Forelimb muscle (tissue), 1 donor: Measurements from ENCODE around the gene HEATR9. TPM values are rescaled to one million over a fixed set of nuclear protein-coding genes. Genes with fewer than 3 reads are reported as not detected.
"Not testable (repeated sequence)": the region's sequence is repeated elsewhere in the genome, so short reads cannot be mapped to it uniquely, and the experiment has no call there.

Experiments used
- DNase-seq: peaks from one replicate; pipeline ENCODE4 v3.0.0-alpha.2; 2013; ENCODE audit warnings: low read depth
- polyA plus RNA-seq: library from polyadenylated mRNA; unstranded; fragments of 120-200 nt; gene quantifications from one replicate; pipeline ENCODE4 v1.2.1, GENCODE V29; 2013; ENCODE audit not compliant: insufficient read length

The HEATR9 gene, protein sequence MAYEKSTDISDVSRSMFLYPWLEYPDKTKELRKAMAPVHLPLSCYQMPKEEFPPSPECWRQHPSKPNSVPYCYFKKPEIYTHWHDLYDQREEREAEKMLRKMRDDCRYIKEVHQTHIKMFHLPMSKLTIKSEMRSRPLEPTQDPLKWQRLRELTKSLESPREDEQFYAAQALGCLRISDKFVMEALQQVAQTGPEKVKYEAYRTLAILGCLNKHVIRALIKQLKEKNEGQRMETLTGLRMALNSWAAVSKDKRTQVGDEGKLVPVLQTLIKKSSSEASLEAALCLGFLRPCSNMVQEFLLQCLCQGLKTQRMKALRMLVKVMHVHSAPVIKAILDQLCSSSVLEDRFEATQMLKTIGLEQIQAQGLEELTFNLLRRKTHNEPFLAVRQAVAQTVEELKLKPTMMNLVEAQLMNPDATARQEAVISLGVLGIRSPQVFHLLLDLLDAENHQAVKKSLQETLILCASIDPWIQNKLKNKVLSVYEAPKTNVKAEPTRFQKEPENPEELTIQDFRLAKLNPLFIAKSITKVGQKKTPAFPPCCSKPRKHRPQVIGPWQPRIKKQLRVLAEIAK
- 0.10 TPM for polyA plus RNA-seq

DNA sequence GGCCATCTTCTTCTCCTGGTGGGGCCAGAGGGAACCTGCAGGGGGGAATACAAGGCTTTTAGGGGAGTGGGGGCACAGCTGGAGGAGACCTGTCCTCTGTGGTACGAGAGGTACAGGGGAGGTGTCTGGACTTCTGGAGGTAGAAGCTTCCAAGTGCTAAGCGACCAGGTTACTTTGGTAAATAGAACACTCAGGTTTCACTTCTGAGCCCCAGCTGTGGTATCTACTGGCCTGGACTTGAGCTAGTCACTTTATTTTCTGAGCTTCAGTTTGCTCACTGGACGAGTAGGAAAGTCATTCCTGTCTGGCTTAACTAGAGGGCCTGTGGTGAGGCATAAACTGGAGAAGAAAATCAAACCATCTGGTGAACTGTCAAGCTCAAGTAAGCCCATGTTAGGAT, at the start of gene HEATR9:
TSS of gene HEATR9 (minus strand) at position 155 of the 400 bp plus-strand sequence. CDS start at position 6, 149 bp downstream.
- DNase-seq: no peak

DNA sequence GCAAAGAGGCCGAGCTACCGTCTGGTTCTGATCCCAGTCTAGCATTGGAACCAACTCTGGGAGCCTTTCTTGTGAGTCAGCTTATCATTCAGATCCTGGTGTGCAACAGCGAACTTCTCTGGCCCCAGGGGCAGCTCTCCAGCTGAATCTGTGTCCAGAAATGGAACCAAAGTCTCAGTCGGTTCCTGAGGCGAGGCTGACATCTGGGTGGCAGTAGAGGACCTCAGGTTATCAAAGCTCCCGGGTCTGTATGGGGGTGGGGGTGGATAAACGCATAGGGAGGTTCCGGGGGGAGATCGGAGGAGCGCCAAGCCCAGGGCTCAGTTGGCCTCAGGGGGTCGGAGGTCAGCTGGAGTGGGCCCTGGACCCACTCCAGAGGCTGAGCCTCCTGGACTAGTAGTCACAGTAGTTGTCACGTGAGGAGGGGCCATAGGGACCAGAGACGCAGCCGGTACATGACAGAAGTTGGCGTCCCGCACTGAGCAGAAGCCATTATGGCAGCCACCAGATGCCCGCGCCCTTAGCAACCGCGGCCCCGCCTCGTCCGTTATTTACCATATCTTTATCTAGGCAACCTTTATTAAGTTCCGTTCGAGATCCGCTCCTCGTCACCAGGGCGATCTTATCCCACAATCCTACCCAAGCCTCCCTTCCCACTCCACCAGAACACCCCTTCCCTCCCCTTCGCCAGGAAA, 49.0 kb upstream of the HEATR9 start:
- no peak for DNase-seq

DNA sequence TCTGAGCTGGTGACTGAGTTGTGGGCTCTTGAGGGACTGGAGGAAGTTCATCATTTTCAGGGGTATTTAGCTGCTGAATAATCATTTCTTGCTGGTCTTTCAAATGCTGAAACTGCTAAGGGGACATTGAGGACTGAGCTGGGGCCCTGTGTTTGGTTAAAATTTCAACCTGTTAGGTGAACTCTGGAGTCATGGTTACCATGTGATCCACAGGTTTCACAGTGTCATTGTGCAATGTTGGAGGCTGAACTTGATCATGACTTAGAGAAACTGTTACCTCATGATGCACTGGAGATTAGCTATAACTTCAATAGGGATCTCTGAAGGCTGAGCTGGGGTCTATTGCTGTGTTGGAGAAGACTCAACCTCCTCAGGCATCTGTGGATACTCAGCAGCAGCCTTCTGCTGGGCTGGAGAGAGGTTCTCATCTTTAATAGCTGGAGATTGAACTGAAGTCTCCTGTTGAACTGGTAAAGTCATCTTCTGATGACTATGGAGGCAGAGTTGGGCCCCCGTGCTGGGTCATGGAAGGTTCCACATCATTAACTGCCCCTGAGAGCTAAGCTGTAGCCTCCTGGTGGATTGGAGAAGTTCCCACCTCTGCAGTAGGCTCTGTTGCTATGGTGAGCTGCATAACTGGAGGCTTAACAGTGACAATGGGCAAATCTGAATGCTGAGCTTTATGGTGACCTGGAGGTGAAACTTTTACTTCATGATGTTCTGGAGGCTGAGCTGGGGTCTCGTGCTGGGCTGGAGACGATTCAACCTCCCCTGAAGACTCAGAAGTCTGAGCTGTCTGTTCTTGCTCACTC, 46.7 kb upstream of the HEATR9 start:
- DNase-seq: no peak

DNA sequence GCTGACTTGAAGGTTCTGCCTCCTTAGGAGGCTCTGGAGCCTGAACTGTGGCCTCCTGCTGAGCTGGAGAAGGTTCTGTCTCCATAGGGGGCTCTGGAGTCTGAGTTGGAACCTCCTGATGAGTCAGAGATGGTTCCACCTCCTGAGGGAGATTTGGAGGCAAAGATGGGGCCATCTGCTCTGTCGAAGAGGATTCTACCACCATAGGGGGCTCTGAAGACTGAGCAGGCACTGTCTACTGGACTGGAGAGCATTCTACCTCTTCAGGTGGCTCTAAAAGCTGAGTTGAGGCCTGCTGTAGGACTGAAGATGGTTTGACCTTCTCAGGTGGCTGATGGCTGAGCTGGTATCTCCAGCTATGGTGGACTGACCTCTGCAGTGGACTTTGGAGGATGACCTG, 45.7 kb upstream of the HEATR9 start:
- DNase-seq: no peak

DNA sequence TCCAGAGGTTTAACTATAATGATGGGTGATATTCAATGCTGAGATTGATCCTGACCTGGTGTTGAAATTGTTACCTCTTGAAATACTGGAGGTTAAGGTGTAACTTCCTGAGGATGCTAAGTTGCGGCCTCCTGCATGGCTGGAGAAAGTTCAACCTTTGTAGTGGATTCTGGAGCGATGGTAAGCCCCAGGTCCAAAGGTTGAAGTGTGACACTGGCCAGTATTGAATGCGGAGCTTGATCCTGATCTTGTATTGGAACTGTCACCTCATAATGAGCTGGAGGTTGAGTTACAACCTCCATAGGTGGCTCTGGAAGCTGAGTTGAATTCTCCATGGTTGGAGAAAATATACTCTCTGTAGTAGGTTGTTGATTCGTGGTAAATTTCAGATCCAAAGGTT, 44.9 kb upstream of the HEATR9 start:
- no peak for DNase-seq

DNA sequence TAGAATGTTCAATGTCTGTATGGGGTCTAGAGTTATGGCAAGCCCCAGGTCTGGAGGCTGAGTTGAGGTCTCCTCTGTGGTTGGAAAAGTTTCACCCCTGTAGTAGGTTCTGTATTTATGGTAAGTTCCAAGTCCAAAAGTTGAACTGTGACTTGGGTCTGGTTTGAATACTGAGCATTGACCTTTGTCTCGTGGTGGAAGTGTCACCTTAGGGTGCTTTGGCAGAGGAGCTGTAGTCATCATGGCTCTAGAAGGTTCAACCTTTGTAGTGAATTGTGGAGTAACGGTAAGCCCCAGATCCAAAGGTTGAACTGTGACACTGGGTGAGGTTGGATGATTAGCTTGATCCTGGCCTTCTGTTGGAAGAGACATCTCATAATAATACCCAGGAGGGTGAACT, 44.3 kb upstream of the HEATR9 start:
- DNase-seq: no peak

DNA sequence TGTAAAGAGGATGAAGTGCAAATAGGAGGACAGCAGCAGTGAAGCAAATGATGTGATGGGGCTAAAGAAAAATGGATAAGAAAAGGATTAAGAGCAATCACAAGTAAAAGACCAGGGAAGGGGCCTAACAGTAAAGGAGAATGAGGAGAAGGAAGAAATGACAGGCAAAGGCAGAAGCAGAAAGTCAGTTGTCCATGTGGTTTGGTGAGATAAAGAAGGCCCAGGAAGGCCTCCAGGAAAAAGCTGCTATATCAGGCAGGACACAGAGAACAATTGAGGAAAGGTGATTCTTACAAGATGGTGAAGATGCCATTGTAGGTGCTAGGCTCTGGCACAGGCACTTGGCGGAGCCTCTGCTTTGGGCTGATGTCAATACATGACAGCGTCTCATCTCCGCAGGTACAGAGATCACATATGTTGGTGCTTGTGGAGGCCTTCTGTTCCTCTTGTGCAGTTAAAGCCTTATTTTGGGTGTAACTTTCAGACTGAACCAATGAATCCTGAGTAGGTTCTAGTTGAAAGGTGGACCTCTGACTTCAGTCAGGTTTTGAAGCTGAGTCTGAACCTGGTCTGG, 43.7 kb upstream of the HEATR9 start:
- DNase-seq: no peak

DNA sequence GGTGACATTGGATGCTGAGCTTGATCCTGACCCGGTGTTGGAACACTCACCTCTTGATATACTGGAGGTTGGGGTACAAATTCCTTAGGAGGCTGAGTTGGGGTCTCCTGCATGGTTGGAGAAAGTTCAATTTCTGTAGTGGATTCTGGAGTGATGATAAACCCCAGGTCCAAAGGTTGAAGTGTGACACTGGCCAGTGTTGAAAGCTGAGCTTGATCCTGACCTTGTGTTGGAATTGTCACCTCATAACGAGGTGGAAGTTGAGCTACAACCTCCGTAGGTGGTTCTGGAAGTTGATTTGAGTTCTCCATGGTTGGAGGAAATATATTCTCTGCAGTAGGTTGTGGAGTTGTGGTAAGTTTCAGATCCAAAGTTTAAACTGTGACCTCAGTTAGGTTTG, 40.7 kb upstream of the HEATR9 start:
- DNase-seq: no peak

DNA sequence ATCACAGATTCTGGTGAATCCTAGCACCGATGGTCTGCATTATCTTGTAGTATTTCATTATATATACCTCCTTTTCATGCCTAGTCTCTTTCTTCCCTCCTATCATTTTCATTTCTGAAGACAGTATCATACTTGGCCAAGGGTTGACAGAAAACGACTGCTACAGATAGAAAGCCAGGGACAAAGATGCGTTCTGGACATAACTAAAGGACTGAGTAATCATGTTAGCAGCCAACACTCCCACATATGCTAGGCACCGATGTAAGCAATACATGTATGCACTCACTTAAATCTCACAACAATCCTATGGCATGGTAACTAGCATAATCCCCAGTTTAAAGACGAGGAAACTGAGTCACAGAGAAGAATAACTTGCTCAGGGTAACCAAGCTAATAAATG, 39.0 kb upstream of the HEATR9 start:
- DNase-seq: no peak

DNA sequence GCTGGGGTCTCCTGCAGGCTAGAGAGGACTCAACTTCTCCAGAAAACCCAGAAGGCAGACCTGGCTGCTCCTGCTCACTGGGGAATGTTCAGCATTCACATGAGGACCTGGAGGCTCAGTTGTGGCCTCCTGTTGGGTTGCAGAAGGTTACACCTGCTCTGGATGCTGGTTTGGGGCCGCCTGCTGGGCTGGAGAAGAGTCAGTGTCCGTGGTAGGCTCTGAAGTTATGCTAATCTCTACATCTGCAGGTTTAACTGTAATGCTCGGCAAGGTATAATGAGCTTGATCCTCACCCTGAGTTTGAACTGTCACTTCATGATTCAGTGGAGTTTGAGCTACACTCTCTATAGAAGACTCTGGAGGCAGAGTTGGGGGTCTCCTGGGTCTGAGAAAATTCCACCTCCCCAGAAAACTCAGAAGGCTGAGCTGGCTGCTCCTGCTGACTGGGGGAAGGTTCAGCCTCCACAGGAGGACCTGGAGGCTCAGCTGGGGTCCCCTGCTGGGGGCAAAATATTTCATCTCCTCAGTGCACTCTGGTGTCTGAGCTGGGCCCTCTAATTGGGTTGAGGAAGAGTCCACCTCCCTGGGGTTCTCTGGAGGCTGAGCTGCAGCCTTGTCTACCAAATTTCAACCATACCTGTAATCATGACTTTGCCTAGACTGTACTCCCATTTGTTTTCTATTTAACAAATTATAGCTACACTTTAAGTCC, 38.4 kb upstream of the HEATR9 start:
- DNase-seq: no peak

DNA sequence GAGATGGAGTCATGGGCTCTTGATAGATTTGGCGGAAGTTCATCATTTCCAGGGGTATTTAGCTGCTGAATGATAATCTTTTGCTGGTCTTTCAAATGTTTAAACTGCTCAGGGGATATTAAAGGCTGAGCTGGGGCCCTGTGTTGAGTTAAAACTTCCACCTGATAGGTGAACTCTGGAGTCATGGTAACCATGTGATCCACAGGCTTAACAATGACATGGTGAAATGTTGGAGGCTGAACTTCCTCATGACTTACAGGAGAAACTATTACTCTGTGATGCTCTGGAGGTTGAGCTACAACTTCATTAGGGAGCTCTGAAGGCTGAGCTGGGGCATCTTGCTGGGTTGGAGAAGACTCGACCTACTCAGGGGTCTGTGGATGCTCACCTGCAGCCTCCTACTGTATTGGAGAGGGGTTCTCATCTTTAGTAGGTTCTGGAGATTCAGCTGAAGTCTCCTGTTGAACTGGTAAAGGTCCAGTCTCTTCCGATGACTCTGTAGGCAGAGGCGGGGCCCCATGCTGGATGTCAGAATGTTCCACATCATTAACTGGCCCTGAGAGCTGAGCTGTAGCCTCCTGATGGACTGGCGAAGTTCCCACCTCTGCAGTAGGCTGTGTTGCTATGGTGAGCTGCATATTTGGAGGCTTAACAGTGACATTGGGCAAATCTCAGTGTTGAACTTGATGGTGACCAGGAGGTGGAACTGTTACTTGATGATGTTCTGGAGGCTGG, 37.7 kb upstream of the HEATR9 start:
- DNase-seq: no peak

DNA sequence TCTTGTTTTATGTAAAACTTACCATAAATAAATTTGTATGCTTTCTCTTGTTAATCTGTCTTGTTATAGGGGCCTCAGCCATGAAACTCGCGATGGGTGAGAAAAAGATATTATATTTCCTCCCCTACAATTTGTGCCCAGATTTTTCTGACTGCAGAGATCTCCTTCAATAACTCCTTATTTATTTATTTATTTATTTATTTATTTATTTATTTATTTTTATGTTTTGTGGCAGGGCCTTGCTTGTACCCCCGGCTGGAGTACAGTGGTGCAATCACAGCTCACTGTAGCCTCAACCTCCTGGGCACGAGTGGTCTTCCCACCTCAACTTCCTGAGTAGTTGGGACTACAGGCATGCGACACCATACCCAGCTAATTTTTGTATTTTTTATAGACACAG, 34.8 kb upstream of the HEATR9 start:
- no peak for DNase-seq

DNA sequence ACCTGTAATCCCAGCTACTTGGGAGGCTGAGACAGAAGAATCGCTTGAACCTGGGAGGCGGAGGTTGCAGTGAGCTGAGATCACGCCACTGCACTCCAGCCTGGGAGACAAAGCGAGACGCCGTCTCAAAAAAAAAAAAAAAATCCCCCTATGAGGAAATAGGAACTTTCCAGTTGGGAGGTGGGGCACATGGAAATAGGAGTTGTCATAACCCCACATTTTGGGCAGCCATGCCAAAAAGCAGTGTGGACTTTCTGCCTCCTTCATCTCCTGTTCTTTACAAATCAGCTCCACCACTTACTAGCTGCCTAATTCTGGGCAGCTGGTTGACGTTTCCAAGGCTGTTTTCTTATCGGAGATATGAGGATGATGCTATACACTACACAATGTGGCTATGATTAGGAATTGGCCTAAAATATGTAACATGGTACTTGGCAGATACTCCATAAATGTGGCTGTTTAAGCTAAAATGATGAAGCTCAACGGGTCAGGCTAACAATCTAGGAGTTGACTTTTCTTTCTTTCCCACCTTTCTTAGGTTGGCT, 33.0 kb upstream of the HEATR9 start:
- DNase-seq: no peak

DNA sequence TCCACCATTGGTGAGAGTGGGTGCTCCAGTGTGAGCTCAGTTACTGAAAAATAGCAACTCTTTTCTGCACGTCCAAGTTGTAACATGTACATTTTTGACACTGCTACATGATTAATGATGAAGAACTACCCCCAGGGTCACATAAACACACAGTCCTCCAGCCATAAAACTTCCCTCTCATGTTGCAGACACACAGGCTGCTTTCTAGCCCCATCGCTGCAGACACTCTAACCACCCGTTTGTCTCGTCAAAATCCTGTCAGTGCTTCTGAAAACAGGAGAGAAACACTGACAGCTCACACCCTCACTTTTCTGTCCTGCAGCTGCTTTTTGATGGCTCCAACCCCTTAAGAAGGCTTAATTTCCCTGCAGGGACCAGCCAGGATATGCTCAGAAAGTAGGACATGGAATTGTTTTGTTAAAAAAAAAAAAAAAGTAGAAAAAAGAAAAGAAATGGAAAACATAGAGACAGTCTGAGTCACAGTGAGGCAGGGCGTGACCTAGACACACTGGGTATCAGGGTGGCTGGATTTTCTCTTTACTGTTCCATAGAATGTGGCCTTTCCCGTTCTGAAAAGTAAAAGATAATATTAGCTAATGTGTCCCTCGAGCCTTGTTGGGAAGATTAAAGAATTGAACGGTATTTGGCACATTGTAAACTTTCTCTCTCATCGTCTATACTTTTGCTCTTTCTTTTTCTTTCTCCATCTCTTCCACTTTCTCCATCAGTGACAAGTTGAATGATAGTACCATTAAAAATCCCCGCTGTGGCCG, 32.2 kb upstream of the HEATR9 start:
- DNase-seq: no peak

DNA sequence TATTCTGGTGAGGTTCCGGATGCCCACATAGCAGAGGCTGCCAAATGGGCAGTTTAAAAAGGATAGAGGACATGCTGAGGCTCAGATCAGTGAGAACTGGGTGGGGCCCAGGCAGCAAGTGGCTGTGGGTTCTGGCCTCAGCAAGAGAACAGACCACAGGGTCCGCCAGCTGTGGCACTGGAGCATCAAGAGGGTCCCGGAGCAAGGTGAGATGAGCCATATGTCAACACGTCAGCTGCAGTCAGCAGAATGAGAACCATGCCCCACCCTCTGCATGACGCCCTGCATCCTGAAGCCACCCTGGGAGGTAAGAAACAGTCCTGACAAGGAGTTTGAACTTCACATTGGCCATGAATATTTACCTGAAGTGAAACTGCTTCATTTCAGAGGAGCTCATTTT, 31.6 kb upstream of the HEATR9 start:
- DNase-seq: no peak

DNA sequence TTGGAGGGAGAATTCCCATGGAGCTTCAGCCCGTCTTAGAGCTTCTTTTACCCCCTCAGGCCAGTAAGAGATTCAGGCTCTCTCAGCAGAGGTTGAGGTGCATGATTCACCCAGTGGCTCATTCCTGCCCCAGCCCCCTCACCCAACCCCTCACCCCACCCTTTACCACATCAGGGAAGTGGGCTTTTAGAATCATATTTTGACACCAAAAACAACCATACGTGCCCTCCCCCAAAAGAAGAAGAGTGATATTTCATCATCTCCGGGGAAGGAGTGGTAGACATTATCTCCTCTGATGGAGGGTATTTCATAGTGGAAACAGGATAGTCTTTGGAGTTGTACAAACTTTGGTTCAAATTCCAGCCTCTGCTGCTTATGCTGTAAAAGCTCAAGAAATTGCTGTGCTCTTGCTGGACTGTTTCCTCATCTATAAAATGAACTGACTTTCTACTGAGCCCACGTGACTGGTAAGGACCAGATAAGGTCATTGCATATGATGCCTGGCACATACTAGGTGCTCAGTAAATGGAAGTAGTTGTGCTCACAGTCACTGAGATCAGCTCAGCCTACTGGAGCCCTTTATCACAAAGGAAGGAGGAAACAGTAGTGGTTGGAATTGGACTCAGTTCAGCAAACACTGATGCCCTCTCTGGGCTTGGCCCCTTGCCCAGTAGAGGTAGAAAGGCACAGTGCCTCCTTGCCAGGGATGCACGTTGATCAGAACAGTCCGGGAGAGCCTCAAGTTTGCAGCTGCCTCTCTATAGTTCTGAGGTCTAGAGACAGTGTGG, 29.8 kb upstream of the HEATR9 start:
- DNase-seq: no peak

DNA sequence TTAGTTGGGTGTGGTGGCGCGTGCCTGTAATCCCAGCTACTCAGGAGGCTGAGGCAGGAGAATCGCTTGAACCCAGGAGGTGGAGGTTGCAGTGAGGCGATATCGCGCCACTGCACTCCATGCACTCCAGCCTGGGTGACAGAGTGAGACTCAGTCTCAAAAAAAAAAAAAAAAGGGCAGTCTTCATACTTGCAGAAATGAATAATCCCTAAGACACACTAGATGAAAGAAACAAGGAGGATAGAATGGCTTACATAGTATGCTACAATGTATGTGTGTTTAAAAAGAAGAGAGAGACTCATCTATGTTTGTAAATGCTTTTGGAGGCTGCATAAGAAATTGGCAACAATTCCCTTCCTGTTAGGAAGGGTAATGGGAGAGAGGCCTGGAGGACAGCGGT, 29.1 kb upstream of the HEATR9 start:
- not testable (repeated sequence) for DNase-seq
